Astrocyte (in vitro differentiated cells and primary cell): ENCODE data around the gene CD58. TPM values are rescaled to one million over a fixed set of nuclear protein-coding genes. Genes with fewer than 3 reads are reported as not detected.
A peak's percentile ranks its signal among the peaks of the same experiment; 100 is the strongest.

Experiments
- DNase-seq: peaks from one replicate; pipeline ENCODE4 v3.0.0-alpha.2; 2010; ENCODE audit warnings: low read depth
- FAIRE-seq: peaks from 2 replicates; lab custom pipeline; 2011; peaks lifted over from hg19 to GRCh38; lab: Jason Lieb, UNC
- H2AFZ ChIP-seq: 2 replicates; pipeline ENCODE4 v1.6.0; 2012; ENCODE audit warnings: low read depth, low read length, inconsistent platforms
- H3K27ac ChIP-seq: 2 replicates; pipeline ENCODE4 v1.5.1; 2011; ENCODE audit warnings: low read depth, low read length, inconsistent platforms
- H3K27me3 ChIP-seq: 2 replicates; pipeline ENCODE4 v1.6.0; 2011; ENCODE audit warnings: low read length, inconsistent platforms; ENCODE audit not compliant: insufficient read depth
- H3K36me3 ChIP-seq: 2 replicates; pipeline ENCODE4 v1.5.1; 2011; ENCODE audit warnings: low read length, inconsistent platforms; ENCODE audit not compliant: insufficient read depth
- H3K4me1 ChIP-seq: 2 replicates; pipeline ENCODE4 v1.5.1; 2011; ENCODE audit warnings: low read length, inconsistent platforms; ENCODE audit not compliant: insufficient read depth
- H3K4me2 ChIP-seq: 2 replicates; pipeline ENCODE4 v1.6.0; 2012; ENCODE audit warnings: low read length, inconsistent platforms
- H3K4me3 ChIP-seq: 2 replicates; pipeline ENCODE4 v1.5.1; 2011; ENCODE audit warnings: low read depth, mild to moderate bottlenecking, low read length, inconsistent platforms; ENCODE audit not compliant: insufficient read depth
- H3K79me2 ChIP-seq: 2 replicates; pipeline ENCODE4 v1.6.0; 2012; ENCODE audit warnings: mild to moderate bottlenecking, low read length, inconsistent platforms; ENCODE audit not compliant: insufficient read depth
- H3K9ac ChIP-seq: 2 replicates; pipeline ENCODE4 v1.6.0; 2012; ENCODE audit warnings: mild to moderate bottlenecking, low read length, inconsistent platforms
- H3K9me3 ChIP-seq: 2 replicates; pipeline ENCODE4 v1.5.1; 2012; ENCODE audit warnings: low read depth, mild to moderate bottlenecking, low read length, inconsistent platforms; ENCODE audit not compliant: insufficient read depth
- H4K20me1 ChIP-seq: 2 replicates; pipeline ENCODE4 v1.6.0; 2012; ENCODE audit warnings: low read length, inconsistent platforms; ENCODE audit not compliant: insufficient read depth
- H3K27ac Mint-ChIP-seq: one replicate; pipeline ENCODE4 v1.8.0; 2021; ENCODE audit warnings: mild to moderate bottlenecking, mixed read lengths; ENCODE audit not compliant: unreplicated experiment
- H3K27me3 Mint-ChIP-seq: one replicate; pipeline ENCODE4 v1.8.0; 2021; ENCODE audit warnings: low read depth, mixed read lengths; ENCODE audit not compliant: unreplicated experiment
- H3K36me3 Mint-ChIP-seq: one replicate; pipeline ENCODE4 v1.8.0; 2021; ENCODE audit warnings: low read depth, mixed read lengths; ENCODE audit not compliant: unreplicated experiment
- H3K4me1 Mint-ChIP-seq: one replicate; pipeline ENCODE4 v1.8.0; 2021; ENCODE audit warnings: low read depth, mixed read lengths; ENCODE audit not compliant: unreplicated experiment
- H3K4me3 Mint-ChIP-seq: one replicate; pipeline ENCODE4 v1.8.0; 2021; ENCODE audit warnings: mild to moderate bottlenecking, moderate library complexity, mixed read lengths; ENCODE audit not compliant: unreplicated experiment
- H3K9me3 Mint-ChIP-seq: one replicate; pipeline ENCODE4 v1.8.0; 2021; ENCODE audit warnings: mild to moderate bottlenecking, mixed read lengths; ENCODE audit not compliant: unreplicated experiment
- CTCF ChIP-seq: IDR thresholded peaks from 2 replicates; pipeline ENCODE4 v1.5.1; 2011; ENCODE audit warnings: low read depth, mild to moderate bottlenecking, inconsistent platforms, low read length, moderate library complexity; ENCODE audit not compliant: insufficient read depth
- EZH2 ChIP-seq: IDR thresholded peaks from 2 replicates; pipeline ENCODE4 v1.6.1; 2012; ENCODE audit warnings: mild to moderate bottlenecking, low read length, inconsistent platforms; ENCODE audit not compliant: insufficient read depth
- total RNA-seq: library from RNA; stranded (reverse); gene quantifications from 2 replicates; pipeline ENCODE4 v1.2.1, GENCODE V29; 2021

Gene CD58
- total RNA-seq, 1 donor from 2014 or later, result 13.0 TPM

GRCh38 chr1:116568662-116569380, 2.0 kb downstream of the CD58 start:
- Mint-ChIP-seq H3K36me3 (peaks cover 3% of the 10 kb centered on the region), H3K27me3 (peaks cover 4% of the 10 kb centered on the region), H3K27ac (no peak overlapping the region), H3K9me3 (no peaks in the 10 kb centered on the region), H3K4me3 (peak overlapping the region; percentile 89), H3K4me1 (peaks cover 16% of the 10 kb centered on the region)
- H4K20me1 ChIP-seq, result peaks cover 30% of the 10 kb centered on the region
- no peak overlapping the region for H3K4me3 ChIP-seq
- no peaks in the 10 kb centered on the region for H3K9me3 ChIP-seq
- H3K9ac ChIP-seq, result no peak overlapping the region
- no peak overlapping the region for H3K27ac ChIP-seq
- no peak overlapping the region for H3K4me2 ChIP-seq
- H3K4me1 ChIP-seq, result peaks cover 18% of the 10 kb centered on the region
- peaks cover 4% of the 10 kb centered on the region for H3K27me3 ChIP-seq
- no peak overlapping the region for H2AFZ ChIP-seq
- no peaks in the 10 kb centered on the region for H3K36me3 ChIP-seq
- FAIRE-seq (no peak), DNase-seq (no peak)
- peaks cover 46% of the 10 kb centered on the region for H3K79me2 ChIP-seq
- no peak for TF ChIP-seq CTCF

DNA sequence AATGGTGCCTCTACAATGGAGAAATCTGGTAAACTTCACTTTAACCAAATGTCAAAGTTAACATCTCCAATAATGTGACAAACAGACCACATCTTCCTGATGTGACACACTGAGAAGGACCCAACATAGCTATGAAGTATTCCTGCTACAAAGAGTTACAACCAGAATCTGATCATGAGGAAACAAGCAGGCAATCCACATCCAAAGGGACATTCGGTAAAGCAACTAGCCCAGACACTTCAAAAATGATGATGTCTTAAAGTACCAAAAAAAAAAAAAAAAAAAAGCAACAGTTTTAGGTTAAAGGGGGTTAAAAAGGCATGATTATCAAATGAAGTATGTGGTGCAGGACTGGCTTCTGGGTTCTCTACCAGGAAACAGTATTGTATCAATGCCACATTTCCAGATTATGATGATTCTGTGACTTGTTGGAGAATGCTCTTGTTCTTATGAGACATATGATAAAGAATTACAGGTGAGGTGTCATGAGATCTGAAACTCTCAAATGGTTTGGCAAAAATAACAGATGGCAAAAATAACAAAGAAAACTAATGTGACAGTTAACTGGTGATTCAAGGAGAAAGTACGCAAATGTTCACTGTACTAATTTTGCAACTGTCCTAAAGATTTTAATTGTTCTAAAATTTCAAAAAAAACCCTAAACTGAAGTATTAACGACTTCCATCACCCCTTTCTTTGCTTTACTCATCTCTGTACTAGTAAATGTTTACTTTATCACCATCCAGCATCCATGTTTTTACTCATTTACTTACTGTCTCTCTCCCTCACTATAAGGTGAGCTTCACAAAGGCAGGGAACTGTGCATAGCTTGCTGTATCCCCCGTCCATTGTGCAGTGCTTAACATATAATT, 2.8 kb downstream of the CD58 start:
- Mint-ChIP-seq H3K4me3 (no peak overlapping the region), H3K27me3 (peaks cover 4% of the 10 kb centered on the region), H3K4me1 (peaks cover 10% of the 10 kb centered on the region), H3K9me3 (no peaks in the 10 kb centered on the region), H3K27ac (no peak overlapping the region), H3K36me3 (peaks cover 6% of the 10 kb centered on the region)
- Histone ChIP-seq H3K9me3 (no peaks in the 10 kb centered on the region), H3K4me2 (no peak overlapping the region), H2AFZ (no peak overlapping the region), H3K36me3 (no peaks in the 10 kb centered on the region), H3K27ac (no peak overlapping the region), H3K9ac (no peak overlapping the region), H3K4me3 (no peak overlapping the region), H4K20me1 (peaks cover 30% of the 10 kb centered on the region), H3K79me2 (peaks cover 48% of the 10 kb centered on the region), H3K27me3 (peaks cover 4% of the 10 kb centered on the region), H3K4me1 (peaks cover 14% of the 10 kb centered on the region)
- DNase-seq, result no peak
- no peak for FAIRE-seq
- TF ChIP-seq EZH2 (no peak), CTCF (no peak)
